GM18519 (cell line): ENCODE data around the gene MPG.
A peak's percentile ranks its signal among the peaks of the same experiment; 100 is the strongest.

Experiments used
- ATAC-seq: cut with Tn5 transposase; IDR thresholded peaks from one replicate; pipeline ENCODE4 v1.9.1; 2021; ENCODE audit warnings: mild to moderate bottlenecking, moderate library complexity; ENCODE audit not compliant: unreplicated experiment, low FRiP score

MPG gene

DNA sequence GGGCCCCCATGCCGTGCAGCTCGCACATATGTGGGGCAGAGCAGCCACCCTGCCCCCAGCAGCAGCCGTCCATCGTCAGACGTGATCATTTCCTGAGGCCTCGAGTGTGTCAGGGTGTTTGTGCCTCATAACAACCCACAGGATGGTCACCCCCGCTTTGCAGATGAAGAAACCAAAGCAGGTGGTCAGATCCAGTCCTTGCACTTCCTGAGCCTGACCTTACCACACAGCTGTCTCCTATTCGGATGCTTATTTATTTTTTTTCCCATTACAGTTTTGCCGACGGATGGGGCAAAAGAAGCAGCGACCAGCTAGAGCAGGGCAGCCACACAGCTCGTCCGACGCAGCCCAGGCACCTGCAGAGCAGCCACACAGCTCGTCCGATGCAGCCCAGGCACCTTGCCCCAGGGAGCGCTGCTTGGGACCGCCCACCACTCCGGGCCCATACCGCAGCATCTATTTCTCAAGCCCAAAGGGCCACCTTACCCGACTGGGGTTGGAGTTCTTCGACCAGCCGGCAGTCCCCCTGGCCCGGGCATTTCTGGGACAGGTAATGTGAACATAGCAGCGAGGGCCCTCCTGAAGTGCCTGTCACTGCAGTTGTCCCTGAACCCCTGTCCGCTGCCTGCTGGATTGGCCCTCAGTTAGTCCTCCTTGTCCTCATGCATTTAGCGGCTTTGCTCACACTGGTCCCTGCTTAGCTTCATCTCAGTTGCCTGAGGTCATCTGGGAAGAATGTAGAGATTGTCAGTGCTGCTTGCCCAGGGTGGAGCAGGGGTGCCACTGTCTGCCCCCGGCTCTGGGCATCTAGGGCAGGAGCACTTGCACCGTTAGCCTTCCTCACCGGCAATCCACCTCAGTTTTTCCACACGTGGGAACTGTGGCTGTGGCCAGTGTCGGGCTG, 1.4 kb downstream of the MPG start:
- ATAC-seq, result no peak

DNA sequence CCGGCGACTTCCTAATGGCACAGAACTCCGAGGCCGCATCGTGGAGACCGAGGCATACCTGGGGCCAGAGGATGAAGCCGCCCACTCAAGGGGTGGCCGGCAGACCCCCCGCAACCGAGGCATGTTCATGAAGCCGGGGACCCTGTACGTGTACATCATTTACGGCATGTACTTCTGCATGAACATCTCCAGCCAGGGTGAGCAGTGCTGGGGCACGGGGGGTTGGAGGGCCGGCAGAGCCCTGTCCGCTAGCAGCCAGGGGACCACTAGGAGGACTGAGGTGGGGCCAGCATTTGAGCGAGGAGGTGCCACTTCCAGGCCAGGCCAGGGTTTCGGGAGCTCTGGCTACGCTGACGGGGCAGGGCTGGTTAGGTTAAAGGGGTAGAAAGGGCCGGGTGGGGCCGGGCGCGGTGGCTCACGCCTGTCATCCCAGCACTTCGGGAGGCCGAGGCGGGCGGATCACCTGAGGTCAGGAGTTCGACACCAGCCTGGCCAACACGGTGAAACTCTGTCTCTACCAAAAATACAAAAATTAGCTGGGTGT, 5.1 kb downstream of the MPG start:
- ATAC-seq, result no peak

DNA sequence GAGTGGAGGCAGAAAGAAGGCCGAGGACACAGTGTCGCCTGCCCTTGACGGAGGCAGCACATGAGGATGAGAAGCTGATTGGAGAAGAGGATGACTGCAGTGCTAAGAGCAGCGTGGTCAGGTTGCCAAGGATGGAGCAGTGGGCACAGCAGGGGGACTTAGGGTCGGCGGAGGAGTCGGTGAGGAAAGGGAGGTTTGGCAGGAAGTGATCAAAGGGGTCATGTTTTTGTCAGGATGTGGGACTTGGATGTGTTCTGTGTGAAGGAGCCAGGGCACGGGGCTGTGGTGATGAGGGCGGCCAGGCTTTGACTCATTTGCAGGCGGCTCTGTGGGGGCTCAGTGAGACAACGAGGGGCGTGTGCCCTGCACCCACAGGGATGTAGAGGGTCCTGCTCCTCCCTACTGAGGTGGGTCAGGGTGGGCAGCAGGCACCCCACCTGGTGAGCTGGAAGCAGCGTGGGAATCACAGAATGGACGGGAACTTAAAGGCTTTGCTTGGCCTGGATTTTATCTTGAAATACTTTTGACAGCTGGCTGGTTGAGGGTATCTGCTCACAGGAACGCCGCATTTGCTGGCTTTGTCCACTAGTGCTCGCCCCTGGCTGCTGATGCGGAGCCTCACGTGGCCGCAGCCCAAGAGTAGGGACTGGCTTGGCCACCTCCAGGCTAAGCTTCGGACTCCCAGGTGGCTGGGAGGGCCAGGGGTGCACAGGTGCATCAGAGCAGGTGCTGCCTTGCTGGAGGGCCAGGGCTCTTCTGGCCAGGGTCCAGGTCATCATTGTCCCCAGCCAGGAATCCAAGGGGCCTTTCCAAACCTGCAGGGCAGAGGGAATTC, 6.0 kb downstream of the MPG start:
- ATAC-seq, result no peak

DNA sequence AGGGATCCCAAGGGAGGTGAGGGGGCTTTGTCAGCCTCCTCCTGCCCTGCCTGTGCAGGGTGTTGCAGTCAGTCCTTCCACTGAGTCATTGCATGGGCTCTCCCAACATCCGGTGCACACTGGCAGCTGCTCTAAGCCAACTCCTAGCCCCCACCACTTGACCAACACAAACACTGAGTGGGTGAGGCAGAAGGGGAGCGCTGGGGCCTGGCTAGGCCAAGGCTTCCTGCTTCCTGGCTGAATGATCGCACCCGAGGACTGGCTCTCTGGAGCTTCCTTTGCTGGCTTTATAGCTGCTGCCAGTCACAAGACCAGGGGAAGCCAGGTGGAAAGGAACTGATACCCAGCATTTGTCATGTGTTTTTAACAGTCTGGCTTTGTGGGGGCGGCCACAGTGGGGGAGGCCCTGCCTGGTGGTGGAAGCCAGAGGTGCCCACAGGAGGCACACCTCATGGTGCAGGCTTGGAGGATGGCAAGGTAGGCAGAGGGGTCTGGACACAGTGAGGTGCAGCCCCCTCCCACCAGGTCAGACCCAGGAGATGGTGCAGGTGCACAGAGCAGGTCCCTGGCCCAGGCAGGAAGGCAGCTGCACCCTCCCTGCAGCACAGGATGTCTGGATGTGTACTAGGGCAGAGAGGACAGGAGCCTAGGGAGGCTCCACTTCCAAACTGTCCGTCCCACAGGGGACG, 6.8 kb downstream of the MPG start:
- no peak for ATAC-seq

DNA sequence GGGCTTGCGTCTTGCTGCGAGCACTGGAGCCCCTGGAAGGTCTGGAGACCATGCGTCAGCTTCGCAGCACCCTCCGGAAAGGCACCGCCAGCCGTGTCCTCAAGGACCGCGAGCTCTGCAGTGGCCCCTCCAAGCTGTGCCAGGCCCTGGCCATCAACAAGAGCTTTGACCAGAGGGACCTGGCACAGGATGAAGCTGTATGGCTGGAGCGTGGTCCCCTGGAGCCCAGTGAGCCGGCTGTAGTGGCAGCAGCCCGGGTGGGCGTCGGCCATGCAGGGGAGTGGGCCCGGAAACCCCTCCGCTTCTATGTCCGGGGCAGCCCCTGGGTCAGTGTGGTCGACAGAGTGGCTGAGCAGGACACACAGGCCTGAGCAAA, 7.4 kb downstream of the MPG start:
- no peak for ATAC-seq

DNA sequence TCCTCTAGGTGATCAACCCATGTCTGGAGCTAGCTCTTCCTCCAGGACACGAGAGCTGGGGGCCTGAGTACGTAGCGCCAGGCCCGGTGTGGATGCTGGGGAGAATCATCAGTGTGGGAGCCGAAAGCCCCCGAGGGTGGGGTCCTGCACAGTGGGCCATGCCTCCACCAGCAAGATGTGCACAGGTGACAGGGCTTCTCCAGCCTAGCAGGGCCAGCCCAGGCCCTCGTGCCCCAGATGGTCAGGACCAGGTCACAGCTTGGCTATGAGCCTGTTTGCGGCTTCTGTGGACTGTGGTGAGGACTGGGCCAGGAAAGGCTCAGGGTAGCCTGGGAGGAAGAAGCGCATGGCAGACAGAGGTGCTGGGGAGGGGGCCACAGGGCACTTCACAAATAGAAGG, 7.8 kb downstream of the MPG start:
- no peak for ATAC-seq

DNA sequence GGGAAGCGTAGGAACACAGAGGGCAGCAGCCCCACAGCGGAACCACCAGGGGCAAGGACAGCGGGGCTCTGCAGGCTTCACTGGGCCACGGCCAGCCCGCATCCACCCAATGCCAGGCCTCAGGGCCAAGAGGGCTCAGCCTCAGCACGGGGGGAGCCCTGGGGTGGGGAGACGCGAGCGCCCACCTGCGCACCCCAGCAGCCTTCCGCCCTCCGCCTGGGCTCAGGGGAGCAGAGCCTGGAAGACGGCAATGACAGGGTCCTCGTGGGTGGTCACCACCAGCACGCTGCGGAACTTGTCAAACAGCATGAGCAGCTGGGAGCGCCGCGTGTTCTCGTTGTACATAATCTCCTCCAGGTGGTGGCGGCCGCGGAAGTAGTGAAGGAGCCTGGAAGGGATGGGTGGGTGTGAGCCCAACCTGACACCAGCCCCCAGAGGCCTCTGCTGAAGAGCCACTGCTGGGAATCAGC, 8.5 kb downstream of the MPG start:
- ATAC-seq, result no peak

DNA sequence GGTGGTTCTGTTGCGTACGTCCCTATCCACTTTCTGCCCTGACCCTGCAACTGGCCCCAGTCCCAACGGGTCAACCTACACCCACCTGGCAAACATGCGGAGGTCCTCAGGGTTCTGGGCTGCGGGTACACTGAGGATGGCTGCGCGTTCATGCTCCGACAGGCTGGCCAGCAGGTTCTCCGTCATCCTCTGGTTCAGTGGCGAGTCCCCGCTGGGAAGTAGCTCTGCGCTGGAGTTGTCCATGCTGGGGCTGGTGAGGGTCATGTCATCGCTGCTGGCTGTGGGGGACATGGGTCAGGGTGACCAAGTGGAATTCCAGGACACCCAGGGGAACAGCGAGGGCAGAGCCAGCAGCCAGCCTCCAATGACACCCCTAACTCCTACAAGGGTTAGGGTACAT, 10.6 kb downstream of the MPG start:
- no peak for ATAC-seq

DNA sequence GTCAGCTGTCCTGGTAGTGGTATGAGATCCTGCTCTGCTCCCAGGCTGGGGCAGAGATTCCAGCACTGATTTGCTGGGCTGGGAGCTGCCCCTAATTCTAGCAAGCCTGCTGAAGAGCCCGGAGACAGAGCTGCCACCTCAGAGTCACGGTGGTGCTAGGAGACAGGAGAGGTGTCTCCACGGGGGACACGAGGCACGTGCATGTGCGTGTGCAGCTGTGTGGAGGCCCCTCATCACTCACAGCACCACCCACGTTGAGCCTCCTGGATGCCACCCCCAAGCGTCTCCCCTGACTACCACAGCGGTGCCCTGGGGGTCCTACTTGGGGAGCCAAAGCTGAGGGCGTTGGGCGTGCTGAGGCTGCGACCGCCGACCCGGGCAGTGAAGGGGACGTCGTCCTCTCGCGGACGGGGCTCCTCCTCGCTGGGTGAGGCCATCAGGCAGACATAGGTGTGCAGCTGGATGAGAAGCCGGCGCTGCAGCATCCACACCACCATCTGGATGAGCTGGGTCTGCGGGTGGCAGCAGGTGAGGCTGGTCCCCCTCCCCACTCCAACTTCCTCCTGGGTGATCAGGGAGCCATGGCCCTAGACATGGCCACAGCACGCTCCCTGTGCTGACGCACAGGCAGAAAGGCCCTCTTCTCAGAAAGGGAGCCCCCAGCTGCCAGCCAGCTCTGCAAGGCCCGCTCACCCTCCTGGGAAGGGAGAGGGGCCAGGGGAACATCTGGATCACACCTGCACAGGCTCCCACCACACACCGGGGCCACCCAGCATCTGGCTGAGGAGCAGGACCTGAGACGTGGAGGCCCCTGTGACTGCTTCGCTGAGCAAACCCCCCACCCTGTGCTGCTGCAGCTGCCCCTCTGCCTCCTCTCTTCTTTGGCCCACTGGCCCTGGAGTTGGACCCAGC, 11.6 kb downstream of the MPG start:
- ATAC-seq, result no peak

DNA sequence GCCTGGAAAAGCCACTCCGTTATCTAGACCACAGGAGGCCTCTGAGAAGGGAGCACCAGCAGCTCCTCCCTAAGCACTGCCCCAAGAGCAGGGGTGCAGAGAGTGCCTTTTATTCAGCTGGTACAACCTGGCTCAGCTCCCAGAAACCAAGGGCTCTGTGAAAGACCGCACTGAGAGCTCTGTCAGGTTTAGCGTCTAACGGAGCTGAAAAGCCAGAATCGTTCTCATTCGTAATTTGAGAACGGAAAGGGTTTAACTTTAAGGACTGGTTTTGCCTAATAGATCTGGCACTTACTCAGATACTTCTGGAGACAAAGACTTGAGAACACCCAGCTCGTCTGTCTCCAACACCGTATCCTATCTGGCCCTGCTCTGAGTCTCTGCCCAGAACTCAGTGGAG, 13.5 kb downstream of the MPG start:
- ATAC-seq, result no peak

DNA sequence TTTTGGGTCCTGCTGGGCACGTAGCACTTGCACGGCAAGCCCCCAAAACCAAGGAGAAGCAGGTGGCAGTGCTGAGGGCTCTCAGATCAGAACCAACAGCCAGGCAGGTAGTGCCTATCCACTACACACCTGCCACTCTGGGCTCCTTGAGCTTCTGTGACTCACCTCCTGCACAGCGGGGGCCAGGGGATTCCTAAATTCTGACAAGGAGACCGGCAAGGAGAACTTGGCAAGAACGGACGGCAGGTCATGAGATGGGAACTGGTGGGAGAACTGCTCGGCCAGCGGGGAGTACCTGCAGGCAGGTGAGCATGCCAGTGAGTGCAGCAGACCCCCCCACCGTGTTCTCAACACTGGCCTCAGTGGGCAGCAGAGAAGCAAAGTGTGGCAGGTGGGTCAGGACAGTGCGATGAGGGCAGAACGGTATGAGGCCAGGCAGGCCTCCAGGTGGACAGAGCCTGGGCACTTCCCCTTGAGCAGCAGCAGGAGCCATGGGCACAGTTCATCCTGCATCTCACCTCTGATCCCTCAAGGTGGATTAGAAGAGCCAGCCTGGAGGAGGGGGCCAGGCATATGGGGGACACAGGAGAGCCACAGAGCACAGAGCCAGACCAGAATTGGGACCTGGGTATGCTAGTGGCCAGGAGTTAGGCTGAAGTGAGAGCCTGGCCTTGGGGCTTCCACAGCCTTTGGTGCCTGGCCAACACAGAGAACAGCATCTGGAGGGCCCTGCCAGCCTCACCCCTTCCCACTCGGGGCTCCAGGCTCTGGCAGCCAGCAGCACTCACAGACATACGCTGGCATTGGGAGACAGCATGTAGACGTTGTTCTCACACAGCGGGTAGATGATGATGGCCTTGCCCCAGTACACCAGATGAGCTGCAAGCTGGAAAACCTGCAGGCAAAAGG, 14.7 kb downstream of the MPG start:
- no peak for ATAC-seq

DNA sequence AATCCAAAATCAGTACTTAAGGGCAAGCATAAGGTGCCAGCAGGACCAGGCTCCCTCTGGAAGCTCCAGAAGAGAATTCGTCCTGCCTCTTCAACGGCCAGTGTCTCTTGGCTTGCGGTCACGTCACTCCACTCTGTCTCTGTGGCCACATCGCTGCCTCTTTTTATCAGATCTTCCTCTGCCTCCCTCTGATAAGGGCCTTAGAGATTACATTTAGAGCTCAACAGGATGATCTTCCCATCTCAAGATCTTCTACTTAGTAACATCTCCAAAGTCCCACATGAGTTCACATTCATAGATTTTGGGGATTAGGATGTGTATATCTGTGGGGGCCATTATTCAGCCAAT, 16.9 kb downstream of the MPG start:
- ATAC-seq, result no peak

DNA sequence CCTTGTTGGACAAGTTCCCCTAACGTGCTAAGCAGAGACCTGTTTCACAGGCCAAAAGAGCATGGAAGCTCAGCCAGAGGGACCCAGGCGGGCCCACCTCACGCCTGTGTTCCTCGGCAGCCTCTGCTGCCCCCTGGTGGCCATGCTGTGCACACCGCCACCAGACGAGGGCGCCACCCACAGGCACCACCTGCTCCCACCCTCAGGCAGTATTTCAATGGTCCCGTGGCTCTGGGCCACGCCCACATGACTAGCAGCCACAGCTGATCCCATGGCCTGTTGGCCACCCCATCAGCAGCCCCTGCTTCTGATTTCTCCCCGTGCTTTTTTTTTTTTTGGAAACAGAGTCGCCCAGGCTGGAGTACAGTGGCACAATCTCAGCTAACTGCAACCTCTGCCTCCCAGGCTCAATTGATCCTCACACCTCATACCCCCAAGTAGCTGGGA, 18.9 kb downstream of the MPG start:
- ATAC-seq, result peak; percentile 62

DNA sequence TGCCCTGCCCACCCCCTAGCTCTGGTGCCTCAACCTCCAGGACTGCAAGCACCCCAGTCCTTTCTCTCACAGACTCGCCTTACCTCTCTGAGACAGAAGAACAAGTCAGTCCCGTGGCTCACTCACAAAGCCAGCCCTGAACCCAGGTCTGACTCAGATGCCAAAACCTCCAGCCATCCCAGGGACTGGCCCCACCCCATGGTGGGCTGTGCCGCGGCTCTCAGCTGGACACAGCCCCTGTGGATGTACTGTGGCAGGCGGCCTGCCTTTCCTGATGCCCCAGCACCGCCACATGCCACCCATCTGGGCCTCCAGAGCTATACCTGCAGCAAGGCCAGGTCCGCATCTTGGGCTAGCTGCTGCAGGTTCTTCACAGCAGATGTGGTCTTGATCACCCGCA, 19.8 kb downstream of the MPG start:
- no peak for ATAC-seq

DNA sequence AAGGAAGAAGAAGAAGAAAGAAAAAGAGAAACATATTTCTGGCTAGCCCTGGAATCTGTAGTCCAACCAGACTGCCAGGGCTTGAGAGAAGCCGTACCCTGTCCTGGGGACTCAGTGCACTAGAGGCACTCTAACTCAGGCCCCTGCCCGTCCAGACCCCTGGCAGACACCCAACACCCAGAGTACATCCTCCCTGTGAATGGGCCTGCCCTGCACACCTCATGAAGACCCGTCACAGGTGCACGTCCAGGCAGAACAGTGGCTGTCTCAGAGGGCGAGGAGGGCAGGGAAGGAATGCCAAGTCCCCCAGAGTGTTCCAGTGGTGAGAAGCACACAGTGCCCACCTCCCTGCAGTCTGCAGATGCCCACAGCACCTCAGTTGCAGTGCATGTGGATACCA, 23.0 kb downstream of the MPG start:
- no peak for ATAC-seq

DNA sequence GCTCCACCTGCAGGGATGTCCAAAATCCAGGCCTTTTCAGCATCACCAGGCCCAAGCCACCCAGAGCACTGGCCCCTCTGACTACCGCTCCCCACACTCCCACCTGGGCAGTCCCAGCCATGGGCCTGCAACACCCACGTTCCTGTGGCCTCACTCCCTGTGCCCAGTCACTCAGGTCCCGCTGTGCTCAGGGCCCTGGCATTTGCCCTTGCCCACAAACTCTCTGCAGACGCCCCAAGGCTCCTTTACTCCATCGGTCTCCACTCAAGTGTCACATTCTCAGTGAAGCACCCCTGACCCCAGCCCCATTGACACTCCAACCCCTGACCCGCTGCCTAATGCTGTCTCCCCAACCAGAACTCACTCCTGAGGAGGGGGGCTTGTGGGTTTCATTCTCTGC, 23.6 kb downstream of the MPG start:
- ATAC-seq, result no peak

DNA sequence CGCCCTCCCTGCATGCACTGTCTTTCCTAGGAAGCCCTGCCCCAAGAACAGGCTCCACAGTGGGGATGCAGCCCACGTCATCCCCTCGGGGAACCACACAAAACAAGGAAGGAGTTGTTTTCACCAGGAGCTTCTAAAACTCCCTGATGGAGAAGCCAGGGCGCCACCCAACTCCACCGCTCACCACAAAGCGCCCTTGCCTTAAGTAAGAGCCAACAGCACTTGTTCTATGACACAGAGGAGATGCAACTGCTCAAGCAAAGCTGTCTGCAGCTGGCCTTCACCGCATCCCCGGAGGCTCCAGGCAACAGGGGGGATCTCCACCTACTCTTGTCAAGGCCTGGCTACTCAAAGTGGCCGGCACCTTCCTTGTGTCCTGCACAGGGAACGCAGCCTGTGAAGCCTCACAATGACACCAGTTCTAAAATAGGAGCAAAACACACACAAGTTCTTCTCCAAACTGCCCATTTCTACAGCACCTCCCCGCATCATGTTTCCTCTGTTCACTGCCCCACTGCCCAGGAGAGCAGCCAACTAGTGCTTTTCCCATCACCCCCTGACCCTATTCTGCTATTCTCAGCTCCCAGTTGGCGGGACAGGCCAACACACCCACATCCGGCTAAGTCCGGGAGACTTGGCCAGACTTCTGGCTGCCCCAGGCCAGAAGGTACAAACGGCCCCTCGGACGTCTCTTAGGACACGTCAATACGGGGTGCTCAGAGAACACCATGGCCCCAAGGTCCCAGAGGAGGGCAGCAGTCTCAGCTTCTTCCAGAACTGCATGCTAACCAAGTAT, 24.2 kb downstream of the MPG start:
- ATAC-seq, result no peak

DNA sequence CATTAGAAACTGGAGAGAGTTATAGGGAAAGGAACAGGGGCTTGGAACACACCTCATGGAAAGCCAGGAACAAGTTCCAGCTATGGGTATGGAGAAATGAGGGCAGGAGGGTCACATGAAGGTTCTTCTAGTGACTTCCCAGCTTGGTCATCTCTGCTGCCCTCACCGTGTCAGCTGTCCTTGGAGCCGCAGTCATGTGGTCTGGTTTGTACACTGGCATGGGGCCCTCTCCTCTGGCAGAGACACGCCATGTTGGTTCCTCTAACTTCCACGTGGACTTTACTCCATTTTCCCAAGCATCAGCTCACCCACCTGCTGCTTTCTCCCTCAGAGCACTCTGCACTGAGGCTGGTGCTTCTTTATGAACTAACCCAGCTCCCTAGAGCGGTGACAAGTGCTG, 26.3 kb downstream of the MPG start:
- no peak for ATAC-seq
